IMR-90 (cell line): Measurements from ENCODE around the gene GFPT1. TPM values are rescaled to one million over a fixed set of nuclear protein-coding genes. Genes with fewer than 3 reads are reported as not detected.

ENCODE experiments used
- ATAC-seq: fragments of 200-7000 bp; cut with Tn5 transposase; 2 replicates; pipeline ENCODE4 v1.9.1; 2020; ENCODE audit warnings: low read depth, mild to moderate bottlenecking, moderate library complexity
- BruUV-seq: library from RNA; stranded (reverse); fragments of 400-500 nt; replicated peaks from 2 replicates; lab custom pipeline; 2021; lab: Mats Ljungman, UMichigan
- CTCF ChIA-PET: fragments of 300-600 bp; formaldehyde crosslinking; extraction: SDS; loops from one replicate; lab custom pipeline; 2021; ENCODE audit warnings: antibody characterized with exemption; lab: Yijun Ruan, JAX
- POLR2A ChIA-PET: fragments of 300-600 bp; sonication (Branson Sonifier 250); formaldehyde crosslinking; loops from one replicate; lab custom pipeline; 2022; ENCODE audit warnings: antibody characterized with exemption; ENCODE audit not compliant: unreplicated experiment; lab: Charles Lee
- DNase-seq: peaks from one replicate; pipeline ENCODE4 v3.0.0; 2013
- H2AFZ ChIP-seq: replicated peaks from 2 replicates; pipeline ENCODE3; 2013; ENCODE audit warnings: low read length, mild to moderate bottlenecking; ENCODE audit not compliant: poor library complexity
- H2AK5ac ChIP-seq: 2 replicates; pipeline ENCODE4 v1.6.1; 2013; ENCODE audit warnings: low read depth, low read length, inconsistent platforms
- H2AK9ac ChIP-seq: replicated peaks from 2 replicates; pipeline ENCODE3; 2013; ENCODE audit warnings: mild to moderate bottlenecking, low read depth, low read length, moderate library complexity; ENCODE audit not compliant: poor library complexity
- H2BK120ac ChIP-seq: 2 replicates; pipeline ENCODE4 v1.6.1; 2013; ENCODE audit warnings: low read depth, low read length, inconsistent platforms
- H2BK15ac ChIP-seq: 3 replicates; pipeline ENCODE4 v1.6.1; 2013; ENCODE audit warnings: low read depth, low read length, inconsistent platforms
- H2BK20ac ChIP-seq: 2 replicates; pipeline ENCODE4 v1.6.1; 2013; ENCODE audit warnings: low read depth, mild to moderate bottlenecking, inconsistent platforms, low read length, moderate library complexity
- H2BK5ac ChIP-seq: 2 replicates; pipeline ENCODE4 v1.6.1; 2013; ENCODE audit warnings: mild to moderate bottlenecking, low read depth, low read length, inconsistent platforms; ENCODE audit not compliant: poor library complexity, severe bottlenecking
- H3K14ac ChIP-seq: replicated peaks from 2 replicates; pipeline ENCODE4 v1.6.1; 2013; ENCODE audit warnings: low read depth, low read length, inconsistent platforms
- H3K18ac ChIP-seq: 2 replicates; pipeline ENCODE4 v1.6.1; 2013; ENCODE audit warnings: low read depth, low read length, control low read depth
- H3K23ac ChIP-seq: 2 replicates; pipeline ENCODE4 v1.6.1; 2013; ENCODE audit warnings: low read depth, low read length, inconsistent platforms
- H3K27ac ChIP-seq: 2 replicates; pipeline ENCODE4 v1.5.1; 2013; ENCODE audit warnings: mild to moderate bottlenecking, control low read depth, low read length; ENCODE audit not compliant: insufficient read depth
- H3K27me3 ChIP-seq: 2 replicates; pipeline ENCODE4 v1.6.1; 2013; ENCODE audit warnings: low read length; ENCODE audit not compliant: control insufficient read depth, insufficient read depth
- H3K36me3 ChIP-seq: 2 replicates; pipeline ENCODE4 v1.6.1; 2013; ENCODE audit warnings: low read length, mixed read lengths; ENCODE audit not compliant: control insufficient read depth, insufficient read depth
- H3K4ac ChIP-seq: 2 replicates; pipeline ENCODE4 v1.6.1; 2013; ENCODE audit warnings: low read depth, low read length, inconsistent platforms
- H3K4me1 ChIP-seq: 2 replicates; pipeline ENCODE4 v1.6.1; 2013; ENCODE audit warnings: low read length, mixed read lengths; ENCODE audit not compliant: control insufficient read depth, insufficient read depth
- H3K4me2 ChIP-seq: 2 replicates; pipeline ENCODE4 v1.6.1; 2013; ENCODE audit warnings: low read depth, mild to moderate bottlenecking, control low read depth, low read length, moderate library complexity
- H3K4me3 ChIP-seq: 2 replicates; pipeline ENCODE4 v1.5.1; 2013; ENCODE audit warnings: low read depth, mild to moderate bottlenecking, control low read depth, low read length, moderate library complexity; ENCODE audit not compliant: insufficient read depth
- H3K56ac ChIP-seq: 2 replicates; pipeline ENCODE4 v1.6.1; 2013; ENCODE audit warnings: low read length, inconsistent platforms; ENCODE audit not compliant: insufficient read depth; ENCODE audit errors: extremely low read depth
- H3K79me1 ChIP-seq, 2 experiments: 2 replicates each; pipeline ENCODE4 v1.6.1; 2013; ENCODE audit warnings: low read length in 2 of 2, inconsistent platforms in 1 of 2, low read depth in 1 of 2
- H3K9ac ChIP-seq: 2 replicates; pipeline ENCODE4 v1.6.1; 2013; ENCODE audit warnings: low read depth, low read length, control low read depth
- H3K9me1 ChIP-seq: 2 replicates; pipeline ENCODE4 v1.6.1; 2013; ENCODE audit warnings: low read length, inconsistent platforms; ENCODE audit not compliant: insufficient read depth
- H3K9me3 ChIP-seq: 2 replicates; pipeline ENCODE4 v1.6.1; 2013; ENCODE audit warnings: low read length; ENCODE audit not compliant: control insufficient read depth, insufficient read depth
- H4K20me1 ChIP-seq: 2 replicates; pipeline ENCODE4 v1.6.1; 2013; ENCODE audit warnings: low read length, inconsistent platforms; ENCODE audit not compliant: insufficient read depth
- H4K5ac ChIP-seq: 2 replicates; pipeline ENCODE4 v1.6.1; 2013; ENCODE audit warnings: mild to moderate bottlenecking, low read depth, low read length, control low read depth
- H4K8ac ChIP-seq, 2 experiments: 2 replicates each; pipeline ENCODE4 v1.6.1; 2013; ENCODE audit warnings: low read depth in 2 of 2, low read length in 2 of 2, control low read depth in 1 of 2, inconsistent platforms in 1 of 2
- H4K91ac ChIP-seq: 2 replicates; pipeline ENCODE4 v1.6.1; 2013; ENCODE audit warnings: low read depth, low read length, inconsistent platforms; ENCODE audit not compliant: insufficient read depth
- MAFK ChIP-seq: IDR thresholded peaks from 2 replicates; pipeline ENCODE4 v1.6.1; 2012; ENCODE audit warnings: low read depth, low read length, improper control_type of control experiment
- MAZ ChIP-seq: IDR thresholded peaks from 2 replicates; pipeline ENCODE4 v1.6.1; 2012; ENCODE audit warnings: low read depth, mild to moderate bottlenecking, low read length, improper control_type of control experiment, moderate library complexity, borderline replicate concordance
- POLR2A ChIP-seq: IDR thresholded peaks from 2 replicates; pipeline ENCODE4 v1.6.1; 2012; ENCODE audit warnings: mild to moderate bottlenecking, low read depth, low read length
- WGBS, 2 experiments: methylation state at CpG; one replicate each; pipeline versions ENCODE4 v1.1.5 to v1.1.7; 2013; ENCODE audit warnings: missing lambda C conversion rate in 2 of 2; ENCODE audit not compliant: insufficient read length in 1 of 2; ENCODE audit errors: extremely low coverage in 2 of 2; 5-methylcytosine and 5-hydroxymethylcytosine counted together
- dilution Hi-C: fragments of 300-500 bp; cut with HindIII; formaldehyde crosslinking; loops from one replicate; pipeline ENCODE4 v1.14.3; 2018; ENCODE audit warnings: low sequenced_read_pairs; ENCODE audit not compliant: unreplicated experiment
- in situ Hi-C: fragments of 300-500 bp; cut with MboI; formaldehyde crosslinking; loops from 3 replicates; pipeline ENCODE4 v1.14.3; 2019; ENCODE audit warnings: low sequenced_read_pairs, inconsistent platforms, mixed read lengths
- intact Hi-C: fragments of 100-400 bp; cut with micrococcal nuclease; formaldehyde crosslinking; loops from 2 replicates; pipeline ENCODE4 v1.10.0; 2022
- polyA plus RNA-seq, 3 experiments: library from polyadenylated mRNA; depleted of rRNA; stranded (reverse); fragments of >200 nt; gene quantifications; 2 replicates each; pipeline ENCODE4 v1.2.3, GENCODE V29; 2012; ENCODE audit warnings: low replicate concordance in 1 of 3
- total RNA-seq: library from RNA; depleted of rRNA; stranded (reverse); fragments of >200 nt; gene quantifications from 2 replicates; pipeline ENCODE4 v1.2.3, GENCODE V29; 2012
- TF ChIP-seq, protein P1 (sequence below): fragments of 150-350 bp; IDR thresholded peaks from 2 replicates; pipeline ENCODE4 v1.6.1; 2017; ENCODE audit warnings: mild to moderate bottlenecking, antibody characterized with exemption, low read length, low read depth

Gene GFPT1
- total and polyA plus RNA-seq, 2 of the 4 experiments (the other 2 are of a cell fraction): 23.5 to 52.9 TPM

DNA sequence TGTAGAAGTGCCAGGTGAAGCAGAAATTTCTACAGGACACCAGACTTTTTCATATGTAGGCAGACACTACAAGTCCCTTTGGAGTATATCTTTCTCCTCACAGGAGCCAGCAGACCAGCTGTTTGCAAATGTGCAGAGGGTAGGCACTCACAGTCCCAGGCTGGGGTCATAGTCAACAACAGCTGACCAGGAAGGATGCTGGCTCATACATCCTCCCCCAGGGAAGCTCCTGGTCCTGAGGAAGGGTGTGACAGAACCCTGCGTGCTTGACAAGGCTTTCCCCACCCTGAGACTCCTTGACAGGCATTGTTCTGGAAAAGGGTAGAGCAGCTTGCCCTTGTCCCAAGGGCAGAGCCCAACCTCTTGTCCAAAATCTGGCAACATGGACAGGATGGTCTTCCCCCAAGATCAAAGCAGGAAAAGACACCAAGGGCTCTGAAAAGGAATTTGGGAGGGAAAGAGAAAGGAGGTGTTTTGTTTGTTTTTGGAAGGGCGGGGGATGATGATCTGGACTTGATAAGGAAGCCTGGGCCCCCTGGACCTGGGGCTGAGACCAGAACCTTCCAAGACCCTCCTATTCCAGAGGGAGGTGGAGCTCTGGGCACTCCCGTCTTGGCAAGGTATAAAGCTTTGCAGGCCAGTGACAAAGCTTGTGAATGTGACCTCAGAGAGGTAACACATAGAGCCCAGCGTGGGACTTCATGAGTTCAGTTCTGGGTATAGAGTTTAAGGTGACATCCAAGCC, 87.1 kb downstream of the GFPT1 start (continued):
- TF ChIP-seq, protein P1, sequence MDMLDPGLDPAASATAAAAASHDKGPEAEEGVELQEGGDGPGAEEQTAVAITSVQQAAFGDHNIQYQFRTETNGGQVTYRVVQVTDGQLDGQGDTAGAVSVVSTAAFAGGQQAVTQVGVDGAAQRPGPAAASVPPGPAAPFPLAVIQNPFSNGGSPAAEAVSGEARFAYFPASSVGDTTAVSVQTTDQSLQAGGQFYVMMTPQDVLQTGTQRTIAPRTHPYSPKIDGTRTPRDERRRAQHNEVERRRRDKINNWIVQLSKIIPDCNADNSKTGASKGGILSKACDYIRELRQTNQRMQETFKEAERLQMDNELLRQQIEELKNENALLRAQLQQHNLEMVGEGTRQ: no peak

GRCh38 chr2:69298862-69299261, 88.2 kb downstream of the GFPT1 start:
- Histone ChIP-seq H3K4me2 (peak overlapping the region; percentile 0; the same call in 1 of the 2 replicates), H3K56ac (peak overlapping the region; percentile 61), H3K9me1 (peaks cover 32% of the 10 kb centered on the region), H2AK9ac (peak overlapping the region; percentile 14), H3K9me3 (peaks cover 2% of the 10 kb centered on the region; the same call in 1 of the 2 replicates), H2BK5ac (peak overlapping the region; percentile 79), H3K14ac (peak overlapping the region; percentile 80), H3K9ac (peak overlapping the region; percentile 31; the same call in 1 of the 2 replicates), H4K20me1 (no peaks in the 10 kb centered on the region), H3K79me1 (0 out of 4 replicates have a peak, but pooled peaks cover 0 to 4% of the 10 kb centered on the region in 2 experiments), H2BK15ac (peak overlapping the region; percentile 79), H2BK20ac (peak overlapping the region; percentile 94), H3K36me3 (no peaks in the 10 kb centered on the region), H4K5ac (peak overlapping the region; percentile 7), H3K18ac (peak overlapping the region; percentile 37), H3K4ac (peak overlapping the region; percentile 90), H3K27ac (peak overlapping the region; percentile 64), H2AFZ (peak overlapping the region; percentile 15), H4K8ac (peak overlapping the region; percentile 12 to 59), H2BK120ac (peak overlapping the region; percentile 93), H3K4me3 (no peak overlapping the region), H3K4me1 (peaks cover 20% of the 10 kb centered on the region), H2AK5ac (peak overlapping the region; percentile 69), H3K23ac (peak overlapping the region; percentile 80; the same call in 1 of the 2 replicates), H4K91ac (peak overlapping the region; percentile 92), H3K27me3 (no peaks in the 10 kb centered on the region)
- ChIA-PET CTCF (interaction anchor here (0.9 to 1.3 kb wide), 2 partner anchors 56 to 272 kb away, joined by 3 to 4 read pairs; no protein-coding TSS in a partner anchor), POLR2A (interaction anchor here (0.9 to 1.1 kb wide), 2 partner anchors 56 to 122 kb away, joined by 3 read pairs; no protein-coding TSS in a partner anchor)
- ATAC-seq: peak; percentile 59
- TF ChIP-seq MAFK: no peak
- peak; percentile 63; the same call in 1 of the 2 replicates for TF ChIP-seq MAZ
- 0 out of 2 replicates have a peak, but pooled peaks have one; percentile 26 for TF ChIP-seq POLR2A
- DNase-seq: peak; percentile 74
- in situ Hi-C loops (no loop called here), intact Hi-C loops (loop anchor here (2.0 kb wide), 1 partner anchor 284 kb away; no protein-coding TSS in a partner anchor), dilution Hi-C loops (no loop called here)
- BruUV-seq: no TSS peak
- WGBS, 2 experiments: no CpG with 5 or more reads among the region's 4 CpGs
